Left ventricle myocardium inferior (tissue), 1 donor: ENCODE measurements around the gene ARHGAP24. TPM values are rescaled to one million over a fixed set of nuclear protein-coding genes. Genes with fewer than 3 reads are reported as not detected.

ENCODE experiments used
- DNase-seq: peaks from one replicate; pipeline ENCODE4 v3.0.0-alpha.2; 2020
- H3K27ac ChIP-seq: fragments of 200-600 bp; replicated peaks from 2 replicates; pipeline ENCODE4 v1.8.0; 2021
- H3K27me3 ChIP-seq: fragments of 200-600 bp; 2 replicates; pipeline ENCODE4 v1.8.0; 2021; ENCODE audit warnings: low read depth
- H3K36me3 ChIP-seq: fragments of 200-600 bp; 2 replicates; pipeline ENCODE4 v1.8.0; 2021
- H3K4me1 ChIP-seq: fragments of 200-600 bp; 2 replicates; pipeline ENCODE4 v1.8.0; 2021
- H3K4me3 ChIP-seq: fragments of 200-600 bp; 2 replicates; pipeline ENCODE4 v1.8.0; 2021; ENCODE audit warnings: mild to moderate bottlenecking, moderate library complexity
- H3K9me3 ChIP-seq: fragments of 200-600 bp; replicated peaks from 2 replicates; pipeline ENCODE4 v1.8.0; 2021
- intact Hi-C: fragments of 100-400 bp; cut with micrococcal nuclease; formaldehyde crosslinking; loops from one replicate; pipeline ENCODE4 v1.11.0; 2022
- total RNA-seq: library from RNA; stranded (reverse); fragmentation: NEBNext Ultra II Directional; extraction: Animal tissue kit (Norgen Biotek cat#: 25700); gene quantifications from one replicate; pipeline ENCODE4 v1.2.1, GENCODE V29; 2021
- TF ChIP-seq, protein P1 (sequence below): fragments of 200-600 bp; IDR thresholded peaks from 2 replicates; pipeline ENCODE4 v1.8.0; 2021; ENCODE audit warnings: antibody characterized with exemption, mild to moderate bottlenecking, borderline replicate concordance
- donor health status: DM: no; HTN: yes; CAD: no; lungs with severe emphysema.

ARHGAP24 gene
- total RNA-seq, 1 donor from 2014 or later, result 13.7 TPM

DNA sequence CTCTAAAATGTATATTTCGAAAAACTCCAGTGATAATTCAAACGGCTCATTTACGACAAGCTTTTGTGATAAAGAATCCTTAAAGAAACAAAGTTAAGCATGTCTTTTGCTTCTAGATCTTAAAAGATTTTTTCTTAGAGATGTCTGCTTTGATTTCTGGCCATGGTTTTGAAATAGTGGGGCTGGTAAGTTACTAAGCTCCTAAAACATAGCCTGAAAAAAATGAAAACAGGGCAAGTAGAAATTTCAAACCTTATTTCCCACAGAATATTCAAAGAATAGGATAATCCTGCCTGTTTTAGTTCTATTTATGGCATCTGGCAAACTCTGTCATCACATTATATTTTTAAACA is 318.3 kb downstream of the ARHGAP24 start:
- Histone ChIP-seq H3K4me1 (peaks cover 37% of the 10 kb centered on the region), H3K4me3 (no peak overlapping the region), H3K27ac (no peak overlapping the region), H3K9me3 (no peaks in the 10 kb centered on the region), H3K36me3 (no peaks in the 10 kb centered on the region), H3K27me3 (no peaks in the 10 kb centered on the region)
- no peak for DNase-seq
- intact Hi-C loops, result loop anchor here (10.0 kb wide), 1 partner anchor 252 kb away; no protein-coding TSS in a partner anchor
- TF ChIP-seq, protein P1, sequence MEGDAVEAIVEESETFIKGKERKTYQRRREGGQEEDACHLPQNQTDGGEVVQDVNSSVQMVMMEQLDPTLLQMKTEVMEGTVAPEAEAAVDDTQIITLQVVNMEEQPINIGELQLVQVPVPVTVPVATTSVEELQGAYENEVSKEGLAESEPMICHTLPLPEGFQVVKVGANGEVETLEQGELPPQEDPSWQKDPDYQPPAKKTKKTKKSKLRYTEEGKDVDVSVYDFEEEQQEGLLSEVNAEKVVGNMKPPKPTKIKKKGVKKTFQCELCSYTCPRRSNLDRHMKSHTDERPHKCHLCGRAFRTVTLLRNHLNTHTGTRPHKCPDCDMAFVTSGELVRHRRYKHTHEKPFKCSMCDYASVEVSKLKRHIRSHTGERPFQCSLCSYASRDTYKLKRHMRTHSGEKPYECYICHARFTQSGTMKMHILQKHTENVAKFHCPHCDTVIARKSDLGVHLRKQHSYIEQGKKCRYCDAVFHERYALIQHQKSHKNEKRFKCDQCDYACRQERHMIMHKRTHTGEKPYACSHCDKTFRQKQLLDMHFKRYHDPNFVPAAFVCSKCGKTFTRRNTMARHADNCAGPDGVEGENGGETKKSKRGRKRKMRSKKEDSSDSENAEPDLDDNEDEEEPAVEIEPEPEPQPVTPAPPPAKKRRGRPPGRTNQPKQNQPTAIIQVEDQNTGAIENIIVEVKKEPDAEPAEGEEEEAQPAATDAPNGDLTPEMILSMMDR, result no peak

DNA sequence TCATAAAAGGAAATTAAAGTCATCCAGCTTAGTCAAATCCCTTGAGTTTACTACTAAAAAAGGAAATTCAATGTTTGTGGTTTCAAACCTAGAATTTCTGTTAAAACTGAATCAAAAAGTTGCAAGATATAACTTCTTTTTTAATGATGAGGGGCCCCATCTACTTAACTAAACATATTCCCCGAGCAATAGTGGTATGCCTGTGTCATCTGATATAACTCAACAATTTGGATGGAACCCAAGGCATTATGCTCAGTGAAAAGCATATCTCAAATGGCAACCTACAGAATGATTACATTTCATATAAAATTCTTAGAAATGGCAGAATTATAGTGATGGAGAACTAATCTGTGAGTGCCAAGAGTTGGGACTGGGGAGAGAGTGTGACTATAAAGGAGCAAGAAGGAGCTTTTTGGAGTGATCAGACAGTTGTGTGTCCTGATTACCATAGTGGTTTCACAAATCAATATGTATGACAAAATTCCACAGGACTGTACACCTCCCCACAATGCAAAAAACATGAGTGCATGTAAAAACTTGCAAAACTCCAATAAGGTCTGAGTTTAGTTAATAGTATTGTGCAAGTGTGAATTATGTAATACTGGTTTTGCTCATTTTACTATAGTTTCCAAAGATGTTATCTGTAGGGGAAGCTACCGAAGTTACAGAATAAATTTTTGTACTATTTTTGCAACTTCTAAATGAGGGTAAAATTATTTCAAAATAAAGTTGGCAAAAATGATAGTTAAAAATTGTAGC is 323.2 kb downstream of the ARHGAP24 start:
- no peak overlapping the region for H3K27ac ChIP-seq
- intact Hi-C loops, result loop anchor here (5.0 to 10.0 kb wide), 2 partner anchors 169 to 247 kb away; no protein-coding TSS in a partner anchor

DNA sequence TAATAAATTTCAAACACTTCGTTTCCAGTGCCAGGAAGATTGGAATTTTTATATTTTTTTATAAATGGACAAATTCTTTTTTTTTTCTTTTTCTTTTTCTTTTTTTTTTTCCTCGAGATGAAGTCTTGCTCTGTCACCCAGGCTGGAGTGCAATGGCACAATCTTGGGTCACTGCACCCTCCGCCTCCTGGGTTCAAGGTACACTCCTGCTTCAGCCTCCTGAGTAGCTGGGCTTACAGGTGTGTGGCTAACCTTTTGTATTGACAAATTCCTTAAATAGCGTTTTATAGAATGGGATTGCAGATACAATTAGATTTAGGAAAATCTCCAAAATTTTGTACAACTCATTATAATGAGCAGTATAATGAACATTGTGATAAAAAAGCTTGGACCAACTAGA is 328.9 kb downstream of the ARHGAP24 start:
- Histone ChIP-seq H3K36me3 (no peaks in the 10 kb centered on the region), H3K9me3 (peaks cover 6% of the 10 kb centered on the region), H3K27ac (no peak overlapping the region), H3K4me3 (no peak overlapping the region), H3K27me3 (no peaks in the 10 kb centered on the region), H3K4me1 (peaks cover 27% of the 10 kb centered on the region)
- DNase-seq, result no peak
- TF ChIP-seq, protein P1, result no peak
- intact Hi-C loops, result no loop called here

More for the DNA sequence above, 323.2 kb downstream of the ARHGAP24 start:
- TF ChIP-seq, protein P1, result no peak
- Histone ChIP-seq H3K36me3 (no peaks in the 10 kb centered on the region), H3K4me3 (no peak overlapping the region), H3K27me3 (no peaks in the 10 kb centered on the region), H3K4me1 (peaks cover 20% of the 10 kb centered on the region), H3K9me3 (peaks cover 11% of the 10 kb centered on the region)
- no peak for DNase-seq

DNA sequence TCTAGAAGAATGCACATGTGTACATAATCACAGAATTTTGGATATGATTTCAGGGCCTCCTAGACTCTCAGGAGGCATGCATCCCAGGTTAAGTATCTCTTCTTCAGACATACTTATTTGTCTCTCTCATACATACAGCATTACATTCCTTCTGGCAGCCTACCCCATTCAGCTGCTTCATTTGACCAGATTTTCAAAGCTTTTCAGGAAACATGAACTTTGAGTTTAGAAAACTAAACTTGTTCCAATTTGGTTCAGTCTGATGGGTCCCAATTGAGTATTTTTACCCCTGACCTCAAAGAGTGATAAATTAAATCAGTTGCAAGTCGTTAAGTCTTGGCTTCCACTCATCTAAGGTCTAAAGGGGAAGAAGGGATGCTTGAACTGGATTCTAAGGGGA is 330.9 kb downstream of the ARHGAP24 start:
- TF ChIP-seq, protein P1, result no peak
- Histone ChIP-seq H3K27me3 (no peaks in the 10 kb centered on the region), H3K36me3 (no peaks in the 10 kb centered on the region), H3K9me3 (no peaks in the 10 kb centered on the region), H3K4me1 (peaks cover 28% of the 10 kb centered on the region), H3K4me3 (no peak overlapping the region), H3K27ac (no peak overlapping the region)
- intact Hi-C loops, result no loop called here
- DNase-seq, result no peak

DNA sequence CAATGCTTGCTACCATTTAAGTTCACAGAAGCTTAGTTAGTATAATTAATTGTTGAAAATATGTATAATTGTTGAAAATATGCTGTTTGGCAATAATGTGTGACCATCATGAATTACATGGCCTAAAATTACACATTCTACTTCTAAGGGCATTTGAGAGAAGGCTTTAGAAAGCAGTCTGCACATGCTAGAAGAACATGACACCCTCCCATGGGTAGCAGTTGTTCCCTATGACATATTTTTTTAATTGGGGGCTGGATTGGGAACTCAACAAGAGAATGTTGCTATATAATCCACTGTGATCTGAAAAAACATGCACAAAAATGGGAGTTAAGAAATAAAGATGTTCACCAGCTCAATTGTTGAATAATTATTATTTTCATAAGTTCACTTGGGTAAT is 331.4 kb downstream of the ARHGAP24 start:
- H3K36me3 ChIP-seq, result no peaks in the 10 kb centered on the region
- no peak overlapping the region for H3K4me3 ChIP-seq
- H3K9me3 ChIP-seq, result no peaks in the 10 kb centered on the region
- no peak for DNase-seq
- H3K27me3 ChIP-seq, result no peaks in the 10 kb centered on the region
- H3K4me1 ChIP-seq, result peaks cover 28% of the 10 kb centered on the region
- H3K27ac ChIP-seq, result no peak overlapping the region
- TF ChIP-seq, protein P1, result no peak
- intact Hi-C loops, result no loop called here
